ENCODE measurements around the gene DENND1B.

DENND1B gene

DNA sequence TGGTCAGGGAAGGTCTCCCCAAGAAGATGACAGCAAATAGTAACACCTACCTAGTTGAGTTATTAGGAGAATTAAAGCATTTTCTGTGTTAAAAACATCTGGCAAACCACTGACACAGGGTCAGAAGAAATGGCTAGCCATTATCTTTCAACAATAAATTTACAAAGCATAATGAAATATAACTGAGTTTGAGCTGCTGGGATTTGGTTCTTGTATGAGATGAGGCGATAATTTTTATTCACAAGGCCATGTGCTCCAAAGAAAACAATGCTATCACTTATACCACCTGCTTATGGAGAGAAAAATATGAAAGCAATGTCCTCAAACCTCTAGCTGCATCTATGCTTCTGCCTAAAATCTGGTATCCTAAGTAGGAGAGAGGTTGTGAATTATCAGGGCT is 304.9 kb downstream of the DENND1B start:
- H3K9me3 Mint-ChIP-seq = no peaks in the 10 kb centered on the region
- H3K4me3 Mint-ChIP-seq = no peak overlapping the region

GRCh38 chr1:197469620-197470210 is 305.6 kb downstream of the DENND1B start:
- Mint-ChIP-seq H3K36me3 (no peaks in the 10 kb centered on the region), H3K27ac (no peak overlapping the region), H3K27me3 (no peaks in the 10 kb centered on the region), H3K9me3 (no peaks in the 10 kb centered on the region), H3K4me3 (no peak overlapping the region), H3K4me1 (peaks cover 3% of the 10 kb centered on the region)

More for the DNA sequence above, 304.9 kb downstream of the DENND1B start:
- Mint-ChIP-seq H3K36me3 (no peaks in the 10 kb centered on the region), H3K27me3 (no peaks in the 10 kb centered on the region), H3K4me1 (peaks cover 3% of the 10 kb centered on the region), H3K27ac (no peak overlapping the region)

- Mint-ChIP-seq H3K4me3 (no peak overlapping the region), H3K27me3 (no peaks in the 10 kb centered on the region), H3K27ac (no peak overlapping the region), H3K36me3 (no peaks in the 10 kb centered on the region), H3K9me3 (no peaks in the 10 kb centered on the region), H3K4me1 (peaks cover 3% of the 10 kb centered on the region)
These were observed 306.6 kb downstream of the DENND1B start for GRCh38 chr1:197468543-197469175.

GRCh38 chr1:197467881-197468280 is 307.4 kb downstream of the DENND1B start:
- H3K4me1 Mint-ChIP-seq = peaks cover 3% of the 10 kb centered on the region
- H3K36me3 Mint-ChIP-seq = no peaks in the 10 kb centered on the region
- H3K27me3 Mint-ChIP-seq = no peaks in the 10 kb centered on the region
- H3K4me3 Mint-ChIP-seq = no peak overlapping the region
- no peak overlapping the region for H3K27ac Mint-ChIP-seq
- no peaks in the 10 kb centered on the region for H3K9me3 Mint-ChIP-seq

- Mint-ChIP-seq H3K4me1 (peaks cover 3% of the 10 kb centered on the region), H3K36me3 (no peaks in the 10 kb centered on the region), H3K9me3 (no peaks in the 10 kb centered on the region), H3K27me3 (no peaks in the 10 kb centered on the region), H3K4me3 (no peak overlapping the region), H3K27ac (no peak overlapping the region)
These were observed 308.5 kb downstream of the DENND1B start for GRCh38 chr1:197466813-197467212.

- Mint-ChIP-seq H3K36me3 (no peaks in the 10 kb centered on the region), H3K9me3 (no peaks in the 10 kb centered on the region), H3K4me3 (no peak overlapping the region), H3K27ac (no peak overlapping the region), H3K4me1 (peaks cover 3% of the 10 kb centered on the region), H3K27me3 (no peaks in the 10 kb centered on the region)
These were observed 309.6 kb downstream of the DENND1B start for GRCh38 chr1:197465528-197466327.

DNA sequence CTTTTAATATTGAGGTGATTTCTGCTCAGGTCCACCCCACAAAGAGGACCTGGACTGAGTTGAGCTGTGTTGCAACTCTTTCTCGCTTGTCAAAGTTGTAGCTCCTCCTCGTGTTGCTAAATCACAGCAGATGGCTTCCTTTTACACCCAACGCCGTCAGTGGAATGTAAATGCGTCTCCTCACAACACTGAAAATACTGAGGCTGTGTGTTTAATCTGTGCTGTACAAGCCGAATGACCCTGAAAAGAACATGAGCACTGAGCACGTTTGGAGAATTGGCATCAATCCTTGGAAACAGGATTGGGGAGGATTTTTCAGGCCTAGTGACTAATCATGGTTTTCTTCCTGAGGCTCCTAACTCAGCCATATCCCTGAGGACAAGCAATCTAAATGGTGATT is 311.2 kb downstream of the DENND1B start:
- Mint-ChIP-seq H3K9me3 (no peaks in the 10 kb centered on the region), H3K4me3 (no peak overlapping the region), H3K36me3 (no peaks in the 10 kb centered on the region), H3K4me1 (no peaks in the 10 kb centered on the region), H3K27me3 (no peaks in the 10 kb centered on the region), H3K27ac (no peak overlapping the region)

DNA sequence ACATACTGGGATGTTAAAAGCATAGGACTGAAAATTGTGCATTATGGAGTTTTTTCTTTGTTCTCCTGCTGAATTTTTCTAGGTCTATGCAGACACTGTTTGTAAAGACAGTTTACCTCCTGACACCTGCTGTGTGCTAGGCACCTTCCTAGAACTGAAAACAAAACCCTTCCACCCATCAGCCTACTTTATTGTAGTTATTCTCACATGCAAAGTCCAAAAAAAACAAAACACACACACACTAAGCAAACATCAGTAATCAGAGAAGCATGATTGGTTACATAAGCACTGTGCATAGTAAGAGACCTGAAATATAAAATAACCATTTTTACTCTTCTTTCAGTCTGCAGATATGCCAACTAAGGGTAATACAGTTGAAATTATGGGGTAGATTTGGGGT is 312.1 kb downstream of the DENND1B start:
- H3K27ac Mint-ChIP-seq = no peak overlapping the region
- no peaks in the 10 kb centered on the region for H3K9me3 Mint-ChIP-seq
- no peaks in the 10 kb centered on the region for H3K27me3 Mint-ChIP-seq
- H3K36me3 Mint-ChIP-seq = no peaks in the 10 kb centered on the region
- H3K4me1 Mint-ChIP-seq = no peaks in the 10 kb centered on the region
- H3K4me3 Mint-ChIP-seq = no peak overlapping the region

DNA sequence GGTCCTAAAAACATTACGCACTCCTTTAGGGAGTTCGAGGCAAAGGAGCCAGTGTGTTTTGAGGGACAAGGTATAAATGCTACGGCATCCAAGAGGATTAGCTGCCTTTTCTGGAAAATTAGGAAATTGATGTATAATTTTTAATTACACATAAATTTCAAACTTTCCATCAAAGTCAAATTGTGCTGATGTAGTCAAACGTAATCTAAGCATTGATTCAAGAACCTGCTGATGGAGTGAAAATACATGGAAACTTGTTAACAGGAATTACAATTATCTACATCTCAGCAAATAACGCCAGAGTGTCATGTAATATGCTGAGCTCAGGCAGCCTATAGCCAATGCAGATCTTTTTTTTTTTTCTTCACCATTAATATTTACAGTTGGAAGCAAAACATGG is 312.7 kb downstream of the DENND1B start:
- Mint-ChIP-seq H3K36me3 (no peaks in the 10 kb centered on the region), H3K4me3 (no peak overlapping the region), H3K27ac (no peak overlapping the region), H3K9me3 (no peaks in the 10 kb centered on the region), H3K27me3 (no peaks in the 10 kb centered on the region), H3K4me1 (no peaks in the 10 kb centered on the region)

All from activated naive CD4-positive, alpha-beta T cell treated with anti-CD3 and anti-CD28 coated beads, Interleukin-2, amount 50 U/mL, for 24 hours (primary cell).